Fibroblast of lung (primary cell): Measurements from ENCODE around the gene CCDC149. TPM values are rescaled to one million over a fixed set of nuclear protein-coding genes. Genes with fewer than 3 reads are reported as not detected.

Experiments
- DNase-seq, 2 donors: peaks; one replicate each; pipeline versions ENCODE4 v3.0.0 to v3.0.0-alpha.2; 2010; ENCODE audit warnings: low read depth in 2 of 2
- H2AFZ ChIP-seq: 2 replicates; pipeline ENCODE4 v1.5.1; 2012; ENCODE audit warnings: low read length, control low read depth, inconsistent platforms
- H3K27ac ChIP-seq: 2 replicates; pipeline ENCODE4 v1.5.1; 2011; ENCODE audit warnings: low read length, control low read depth; ENCODE audit not compliant: insufficient read depth
- H3K27me3 ChIP-seq: 2 replicates; pipeline ENCODE4 v1.5.1; 2011; ENCODE audit warnings: mild to moderate bottlenecking, low read length; ENCODE audit not compliant: control insufficient read depth, insufficient read depth
- H3K36me3 ChIP-seq: 2 replicates; pipeline ENCODE4 v1.5.1; 2011; ENCODE audit warnings: low read length; ENCODE audit not compliant: control insufficient read depth, insufficient read depth
- H3K4me1 ChIP-seq: 2 replicates; pipeline ENCODE4 v1.5.1; 2011; ENCODE audit warnings: low read length; ENCODE audit not compliant: control insufficient read depth, insufficient read depth; ENCODE audit errors: extremely low read depth
- H3K4me2 ChIP-seq: 2 replicates; pipeline ENCODE4 v1.5.1; 2011; ENCODE audit warnings: low read length, control low read depth; ENCODE audit not compliant: insufficient read depth; ENCODE audit errors: extremely low read depth
- H3K4me3 ChIP-seq, 4 experiments: fragments of 200-600 bp in 1 of 4; sonication (generic) in 1 of 4; replicated peaks in 1 of 4; 2 replicates each; pipeline ENCODE4 v1.5.1; 2011 to 2016; ENCODE audit warnings: low read length in 4 of 4, low read depth in 3 of 4, mild to moderate bottlenecking in 3 of 4, control low read depth in 2 of 4, inconsistent platforms in 1 of 4, mixed read lengths in 1 of 4; ENCODE audit not compliant: insufficient read depth in 1 of 4; ENCODE audit errors: control extremely low read depth in 1 of 4
- H3K79me2 ChIP-seq: 2 replicates; pipeline ENCODE4 v1.5.1; 2012; ENCODE audit warnings: mild to moderate bottlenecking, low read length, inconsistent platforms; ENCODE audit not compliant: control insufficient read depth, insufficient read depth
- H3K9ac ChIP-seq: 2 replicates; pipeline ENCODE4 v1.5.1; 2011; ENCODE audit warnings: mild to moderate bottlenecking, low read length, control low read depth; ENCODE audit not compliant: insufficient read depth
- H3K9me3 ChIP-seq: 2 replicates; pipeline ENCODE4 v1.5.1; 2012; ENCODE audit warnings: low read depth, low read length; ENCODE audit not compliant: control insufficient read depth, insufficient read depth
- H4K20me1 ChIP-seq: 2 replicates; pipeline ENCODE4 v1.5.1; 2011; ENCODE audit warnings: low read length; ENCODE audit not compliant: control insufficient read depth, insufficient read depth; ENCODE audit errors: extremely low read depth
- CTCF ChIP-seq, 2 donors: IDR thresholded peaks in 1 of 2; conservative IDR thresholded peaks in 1 of 2; 1 replicate in 1 of 2; 2 replicates in 1 of 2; pipeline ENCODE4 v1.5.1; 2011 to 2012; ENCODE audit warnings: low read length in 2 of 2, control low read depth in 1 of 2, inconsistent platforms in 1 of 2, low read depth in 1 of 2, mild to moderate bottlenecking in 1 of 2
- EZH2 ChIP-seq: IDR thresholded peaks from 2 replicates; pipeline ENCODE4 v1.5.1; 2012; ENCODE audit warnings: low read length, control low read depth, mild to moderate bottlenecking; ENCODE audit errors: missing control alignments
- polyA plus RNA-seq, 2 donors: library from polyadenylated mRNA; depleted of rRNA in 1 of 2; stranded (reverse) in 1 of 2; unstranded in 1 of 2; fragments of >200 nt; gene quantifications; 2 replicates each; pipeline ENCODE4 v1.2.1, GENCODE V29; 2011 to 2012; ENCODE audit warnings: missing spikeins in 1 of 2
- total RNA-seq: library from RNA; depleted of rRNA; stranded (reverse); fragments of >200 nt; gene quantifications from 2 replicates; pipeline ENCODE4 v1.2.1, GENCODE V29; 2014

CCDC149 gene
- total and polyA plus RNA-seq, 2 donors (not counting 1 experiment from before 2014, with no cell fraction given) = 13.9 to 14.6 TPM

GRCh38 chr4:24802648-24803047 is 110.2 kb downstream of the CCDC149 start:
- no peaks in the 10 kb centered on the region for H3K9me3 ChIP-seq
- H4K20me1 ChIP-seq = no peaks in the 10 kb centered on the region
- no peak overlapping the region for H3K4me3 ChIP-seq
- H3K4me2 ChIP-seq = no peak overlapping the region
- H3K79me2 ChIP-seq = no peaks in the 10 kb centered on the region
- TF ChIP-seq EZH2 (no peak), CTCF (conservative IDR thresholded peaks at IDR 0.05 in 1 of 2, IDR thresholded peaks at IDR 0.05 in 1 of 2; ENCODE audit: low read depth in 1 of 2, low read length in 2 of 2) (no peak)
- peak in 1 of 2 donors; percentile 29 for DNase-seq
- no peaks in the 10 kb centered on the region for H3K4me1 ChIP-seq
- no peak overlapping the region for H3K27ac ChIP-seq
- H3K36me3 ChIP-seq = no peaks in the 10 kb centered on the region
- no peak overlapping the region for H3K9ac ChIP-seq
- peaks cover 2% of the 10 kb centered on the region for H3K27me3 ChIP-seq
- H2AFZ ChIP-seq = no peak overlapping the region

GRCh38 chr4:24801136-24801855 is 111.5 kb downstream of the CCDC149 start:
- TF ChIP-seq EZH2 = no peak
- TF ChIP-seq CTCF (conservative IDR thresholded peaks at IDR 0.05 in 1 of 2, IDR thresholded peaks at IDR 0.05 in 1 of 2; ENCODE audit: low read depth in 1 of 2, low read length in 2 of 2) = no peak
- no peak overlapping the region for H3K4me3 ChIP-seq
- no peak for DNase-seq
- no peaks in the 10 kb centered on the region for H3K4me1 ChIP-seq
- H2AFZ ChIP-seq = no peak overlapping the region
- no peaks in the 10 kb centered on the region for H3K9me3 ChIP-seq
- H3K27ac ChIP-seq = no peak overlapping the region
- H3K79me2 ChIP-seq = no peaks in the 10 kb centered on the region
- no peak overlapping the region for H3K4me2 ChIP-seq
- H3K36me3 ChIP-seq = no peaks in the 10 kb centered on the region
- no peaks in the 10 kb centered on the region for H4K20me1 ChIP-seq
- no peak overlapping the region for H3K9ac ChIP-seq
- H3K27me3 ChIP-seq = peaks cover 2% of the 10 kb centered on the region

GRCh38 chr4:24800325-24800895 is 112.4 kb downstream of the CCDC149 start:
- Histone ChIP-seq H3K27ac (no peak overlapping the region), H3K4me3 (peak overlapping the region in 3 of 4 experiments; percentile 13 to 48 (median 28))

More at GRCh38 chr4:24800325-24800895, 112.4 kb downstream of the CCDC149 start:
- Histone ChIP-seq H3K9me3 (no peaks in the 10 kb centered on the region), H2AFZ (peak overlapping the region; percentile 23), H4K20me1 (no peaks in the 10 kb centered on the region), H3K79me2 (no peaks in the 10 kb centered on the region), H3K4me2 (peak overlapping the region; percentile 55), H3K9ac (no peak overlapping the region), H3K4me1 (no peaks in the 10 kb centered on the region), H3K36me3 (no peaks in the 10 kb centered on the region), H3K27me3 (peaks cover 2% of the 10 kb centered on the region)
- TF ChIP-seq CTCF (conservative IDR thresholded peaks at IDR 0.05 in 1 of 2, IDR thresholded peaks at IDR 0.05 in 1 of 2; ENCODE audit: low read depth in 1 of 2, low read length in 2 of 2) = no peak
- TF ChIP-seq EZH2 = no peak
- DNase-seq = peak in 1 of 2 donors; percentile 53
